H9 (cell line): ENCODE data around the gene RNF220. TPM values are rescaled to one million over a fixed set of nuclear protein-coding genes. Genes with fewer than 3 reads are reported as not detected.

Source experiments
- DNase-seq: peaks from one replicate; pipeline ENCODE4 v3.0.0-alpha.2; 2017
- H2AFZ ChIP-seq: one replicate; pipeline ENCODE4 v1.6.1; 2013; ENCODE audit warnings: mild to moderate bottlenecking, low read length, control low read depth, moderate library complexity
- H2AK5ac ChIP-seq: 2 replicates; pipeline ENCODE4 v1.6.1; 2013; ENCODE audit warnings: low read length, control low read depth, mixed read lengths; ENCODE audit not compliant: insufficient read length
- H2BK120ac ChIP-seq: one replicate; pipeline ENCODE4 v1.6.1; 2013; ENCODE audit warnings: low read depth, mild to moderate bottlenecking, low read length, control low read depth, inconsistent platforms; ENCODE audit not compliant: poor library complexity, severe bottlenecking
- H2BK12ac ChIP-seq: 2 replicates; pipeline ENCODE4 v1.6.1; 2013; ENCODE audit warnings: low read length, control low read depth, mixed read lengths, low read depth; ENCODE audit not compliant: insufficient read length
- H2BK15ac ChIP-seq: 2 replicates; pipeline ENCODE4 v1.6.1; 2013; ENCODE audit warnings: low read depth, low read length, control low read depth
- H2BK20ac ChIP-seq: one replicate; pipeline ENCODE4 v1.6.1; 2013; ENCODE audit warnings: low read depth, mild to moderate bottlenecking, low read length, control low read depth, inconsistent platforms; ENCODE audit not compliant: poor library complexity, severe bottlenecking
- H2BK5ac ChIP-seq: 2 replicates; pipeline ENCODE4 v1.6.1; 2013; ENCODE audit warnings: low read length, control low read depth, mixed read lengths; ENCODE audit not compliant: insufficient read length
- H3K14ac ChIP-seq: 2 replicates; pipeline ENCODE4 v1.6.1; 2013; ENCODE audit warnings: low read length, control low read depth; ENCODE audit not compliant: insufficient read depth
- H3K18ac ChIP-seq: 2 replicates; pipeline ENCODE4 v1.6.1; 2013; ENCODE audit warnings: low read depth, mild to moderate bottlenecking, mixed read lengths, low read length, control low read depth; ENCODE audit not compliant: insufficient read length
- H3K23ac ChIP-seq: 2 replicates; pipeline ENCODE4 v1.6.1; 2013; ENCODE audit warnings: low read length, control low read depth, mixed read lengths, low read depth; ENCODE audit not compliant: insufficient read length
- H3K23me2 ChIP-seq: 2 replicates; pipeline ENCODE4 v1.6.1; 2013; ENCODE audit warnings: low read depth, mild to moderate bottlenecking, mixed read lengths, low read length, control low read depth; ENCODE audit not compliant: insufficient read length, poor library complexity, severe bottlenecking
- H3K27ac ChIP-seq: 2 replicates; pipeline ENCODE4 v1.5.1; 2013; ENCODE audit warnings: low read length, control low read depth, mixed read lengths, low read depth; ENCODE audit not compliant: insufficient read length
- H3K27me3 ChIP-seq: 2 replicates; pipeline ENCODE4 v1.6.1; 2013; ENCODE audit warnings: low read length, control low read depth, inconsistent platforms; ENCODE audit not compliant: insufficient read depth
- H3K4ac ChIP-seq: 2 replicates; pipeline ENCODE4 v1.6.1; 2013; ENCODE audit warnings: low read depth, mild to moderate bottlenecking, control low read depth, inconsistent platforms, low read length, moderate library complexity
- H3K4me1 ChIP-seq: 2 replicates; pipeline ENCODE4 v1.6.1; 2013; ENCODE audit warnings: low read length, control low read depth, inconsistent platforms; ENCODE audit not compliant: insufficient read depth
- H3K4me2 ChIP-seq: 2 replicates; pipeline ENCODE4 v1.6.1; 2013; ENCODE audit warnings: low read length, control low read depth, mixed read lengths; ENCODE audit not compliant: insufficient read length, insufficient read depth
- H3K56ac ChIP-seq: 2 replicates; pipeline ENCODE4 v1.6.1; 2013; ENCODE audit warnings: low read depth, mild to moderate bottlenecking, mixed read lengths, low read length, control low read depth; ENCODE audit not compliant: insufficient read length
- H3K79me1 ChIP-seq: 2 replicates; pipeline ENCODE4 v1.6.1; 2013; ENCODE audit warnings: low read depth, mild to moderate bottlenecking, moderate library complexity, low read length, control low read depth, inconsistent platforms; ENCODE audit not compliant: insufficient read depth, poor library complexity, severe bottlenecking
- H3K79me2 ChIP-seq: 2 replicates; pipeline ENCODE4 v1.6.1; 2013; ENCODE audit warnings: low read length, control low read depth, inconsistent platforms; ENCODE audit not compliant: insufficient read depth
- H3K9ac ChIP-seq: 2 replicates; pipeline ENCODE4 v1.6.1; 2013; ENCODE audit warnings: low read length, control low read depth, mixed read lengths; ENCODE audit not compliant: insufficient read length; ENCODE audit errors: extremely low read depth
- H3K9me3 ChIP-seq: one replicate; pipeline ENCODE4 v1.6.1; 2013; ENCODE audit warnings: low read depth, low read length, inconsistent platforms; ENCODE audit not compliant: control insufficient read depth
- H3T11ph ChIP-seq: one replicate; pipeline ENCODE4 v1.6.1; 2013; ENCODE audit warnings: mild to moderate bottlenecking, low read length, control low read depth, inconsistent platforms
- H4K20me1 ChIP-seq: one replicate; pipeline ENCODE4 v1.6.1; 2013; ENCODE audit not compliant: control insufficient read depth, insufficient read length, insufficient read depth
- H4K5ac ChIP-seq: 2 replicates; pipeline ENCODE4 v1.6.1; 2013; ENCODE audit warnings: low read depth, mild to moderate bottlenecking, mixed read lengths, low read length, control low read depth; ENCODE audit not compliant: insufficient read length
- H4K8ac ChIP-seq: replicated peaks from 2 replicates; pipeline ENCODE4 v1.6.1; 2013; ENCODE audit warnings: low read length, control low read depth, mixed read lengths, low read depth; ENCODE audit not compliant: insufficient read length
- H4K91ac ChIP-seq: 2 replicates; pipeline ENCODE4 v1.6.1; 2013; ENCODE audit warnings: low read depth, mild to moderate bottlenecking, moderate library complexity, mixed read lengths, low read length, control low read depth; ENCODE audit not compliant: insufficient read length
- H3K27ac Mint-ChIP-seq, 3 experiments: 2 replicates in 2 of 3; 3 replicates in 1 of 3; pipeline ENCODE4 v1.8.0; 2020 to 2021; ENCODE audit warnings: mixed read lengths in 3 of 3, mild to moderate bottlenecking in 1 of 3, moderate library complexity in 1 of 3
- H3K27me3 Mint-ChIP-seq: 2 replicates; pipeline ENCODE4 v1.8.0; 2021; ENCODE audit warnings: low read depth, mild to moderate bottlenecking, moderate library complexity, mixed read lengths
- H3K36me3 Mint-ChIP-seq, 3 experiments: 2 replicates in 2 of 3; 3 replicates in 1 of 3; pipeline ENCODE4 v1.8.0; 2020 to 2021; ENCODE audit warnings: low read depth in 3 of 3, mixed read lengths in 3 of 3; ENCODE audit not compliant: insufficient read depth in 1 of 3
- H3K4me1 Mint-ChIP-seq, 2 experiments: 2 replicates each; pipeline ENCODE4 v1.8.0; 2020; ENCODE audit warnings: mixed read lengths in 2 of 2
- H3K4me3 Mint-ChIP-seq, 2 experiments: 2 replicates in 1 of 2; 3 replicates in 1 of 2; pipeline ENCODE4 v1.8.0; 2020 to 2021; ENCODE audit warnings: mild to moderate bottlenecking in 2 of 2, mixed read lengths in 2 of 2, moderate library complexity in 1 of 2
- H3K9me3 Mint-ChIP-seq, 2 experiments: 2 replicates in 1 of 2; 3 replicates in 1 of 2; pipeline ENCODE4 v1.8.0; 2020; ENCODE audit warnings: mild to moderate bottlenecking in 2 of 2, mixed read lengths in 2 of 2, moderate library complexity in 1 of 2
- WGBS: extraction: QIAGEN DNeasy Blood & Tissue Kit; methylation state at CpG from one replicate; pipeline ENCODE4 v1.1.7; 2013; ENCODE audit warnings: missing lambda C conversion rate, low lambda C conversion rate, mixed read lengths; ENCODE audit not compliant: insufficient read length; ENCODE audit errors: extremely low coverage; 5-methylcytosine and 5-hydroxymethylcytosine counted together
- total RNA-seq: library from RNA; stranded (reverse); gene quantifications from 2 replicates; pipeline ENCODE4 v1.2.1, GENCODE V29; 2021
- TF ChIP-seq, protein P1 (sequence below): fragments of 200-600 bp; sonication (generic); conservative IDR thresholded peaks from 3 replicates; pipeline ENCODE4 v1.8.0; 2021; ENCODE audit warnings: antibody characterized with exemption, mild to moderate bottlenecking

RNF220 gene
- total RNA-seq, 1 experiment from 2014 or later, result 109 TPM

DNA sequence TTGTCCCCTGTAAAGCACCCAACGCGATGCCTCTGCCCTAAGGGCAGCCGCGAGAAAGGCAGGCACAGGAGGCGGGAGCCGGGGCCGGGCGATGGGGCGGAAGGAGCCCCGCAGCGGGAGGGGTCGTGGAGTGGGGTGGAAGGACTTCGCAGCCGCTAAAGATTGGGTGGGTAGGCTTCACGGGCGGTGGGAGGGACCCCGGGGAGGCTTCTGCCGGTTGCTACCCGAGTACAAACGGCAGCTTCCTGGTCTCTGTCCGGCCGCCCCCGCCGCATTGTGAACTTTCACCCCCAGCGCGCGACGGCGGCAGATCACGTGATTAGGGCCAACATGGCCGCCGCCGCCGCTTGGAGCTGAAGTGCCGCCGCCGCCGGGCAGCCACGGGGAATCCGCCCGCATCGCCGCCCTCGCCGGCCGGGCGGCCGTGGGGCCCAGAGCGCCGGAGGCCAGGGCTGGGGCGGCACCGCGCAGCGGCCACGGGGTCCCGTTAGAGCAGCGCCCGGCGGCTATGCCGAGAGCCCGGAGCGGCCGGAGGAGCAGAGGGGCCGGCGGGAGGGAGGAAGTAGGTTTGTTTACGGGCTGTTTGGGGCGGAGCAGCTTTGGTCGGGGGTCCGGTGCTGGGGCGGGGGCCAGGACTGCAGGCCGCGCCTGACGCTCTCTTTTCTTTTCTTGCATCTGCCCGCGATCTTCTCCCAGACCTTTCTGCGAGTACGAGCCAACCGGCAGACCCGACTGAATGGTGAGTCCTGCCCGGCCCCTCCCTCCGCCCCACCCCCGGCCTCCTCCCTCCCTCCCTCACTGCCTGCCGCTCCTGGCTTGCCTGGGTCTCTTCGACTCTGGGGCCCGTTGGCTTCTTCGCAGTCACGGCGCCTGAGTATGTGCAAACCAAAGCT, 226.8 kb downstream of the RNF220 start:
- Histone ChIP-seq H3K9me3 (no peaks in the 10 kb centered on the region), H3K4ac (peak overlapping the region; percentile 89), H2BK15ac (no peak overlapping the region), H3K23me2 (peaks cover 11% of the 10 kb centered on the region), H2AK5ac (no peak overlapping the region), H4K91ac (peak overlapping the region; percentile 95), H4K5ac (peak overlapping the region; percentile 93), H2BK120ac (peak overlapping the region; percentile 97), H3K27me3 (no peaks in the 10 kb centered on the region), H2BK20ac (no peak overlapping the region), H3K14ac (peak overlapping the region; percentile 99), H3K4me1 (peaks cover 3% of the 10 kb centered on the region; the same call in 1 of the 2 replicates), H3T11ph (no peak overlapping the region), H4K20me1 (no peaks in the 10 kb centered on the region), H3K18ac (peak overlapping the region; percentile 99), H3K27ac (peak overlapping the region; percentile 41), H3K79me2 (no peaks in the 10 kb centered on the region), H3K23ac (no peak overlapping the region), H4K8ac (peak overlapping the region; percentile 95), H2BK12ac (peak overlapping the region; percentile 82), H3K56ac (no peak overlapping the region), H2AFZ (no peak overlapping the region), H3K9ac (peak overlapping the region; percentile 85), H3K79me1 (peaks cover 4% of the 10 kb centered on the region), H2BK5ac (peak overlapping the region; percentile 36), H3K4me2 (peak overlapping the region; percentile 84)
- Mint-ChIP-seq H3K27me3 (peaks cover 3% of the 10 kb centered on the region; the same call in 1 of the 2 replicates), H3K9me3 (no peaks in the 10 kb centered on the region), H3K4me1 (peaks cover 19 to 21% of the 10 kb centered on the region in 2 experiments), H3K4me3 (peak overlapping the region; percentile 87 to 90), H3K36me3 (peaks cover 22 to 39% (median 39%) of the 10 kb centered on the region in 3 experiments), H3K27ac (peak overlapping the region; percentile 98 to 99 (median 98))
- WGBS, result no CpG with 5 or more reads among the region's 88 CpGs
- TF ChIP-seq, protein P1, sequence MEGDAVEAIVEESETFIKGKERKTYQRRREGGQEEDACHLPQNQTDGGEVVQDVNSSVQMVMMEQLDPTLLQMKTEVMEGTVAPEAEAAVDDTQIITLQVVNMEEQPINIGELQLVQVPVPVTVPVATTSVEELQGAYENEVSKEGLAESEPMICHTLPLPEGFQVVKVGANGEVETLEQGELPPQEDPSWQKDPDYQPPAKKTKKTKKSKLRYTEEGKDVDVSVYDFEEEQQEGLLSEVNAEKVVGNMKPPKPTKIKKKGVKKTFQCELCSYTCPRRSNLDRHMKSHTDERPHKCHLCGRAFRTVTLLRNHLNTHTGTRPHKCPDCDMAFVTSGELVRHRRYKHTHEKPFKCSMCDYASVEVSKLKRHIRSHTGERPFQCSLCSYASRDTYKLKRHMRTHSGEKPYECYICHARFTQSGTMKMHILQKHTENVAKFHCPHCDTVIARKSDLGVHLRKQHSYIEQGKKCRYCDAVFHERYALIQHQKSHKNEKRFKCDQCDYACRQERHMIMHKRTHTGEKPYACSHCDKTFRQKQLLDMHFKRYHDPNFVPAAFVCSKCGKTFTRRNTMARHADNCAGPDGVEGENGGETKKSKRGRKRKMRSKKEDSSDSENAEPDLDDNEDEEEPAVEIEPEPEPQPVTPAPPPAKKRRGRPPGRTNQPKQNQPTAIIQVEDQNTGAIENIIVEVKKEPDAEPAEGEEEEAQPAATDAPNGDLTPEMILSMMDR, result no peak
- DNase-seq, result peak; percentile 87
